ENCODE measurements around the gene YES1.

- TF ChIP-seq CTCF (IDR thresholded peaks at IDR 0.05) (no peak), POLR2A (IDR thresholded peaks at IDR 0.05) (no peak)
These were observed 128.5 kb downstream of the YES1 start for GRCh38 chr18:683531-683930.

Data from testis (tissue), 2 donors.